Stimulated activated CD4-positive, alpha-beta T cell treated with anti-CD3 and anti-CD28 coated beads, Interleukin-4, amount 100 ng/mL, for 4 hours (primary cell): ENCODE results near the gene WDR47.
A peak's percentile ranks its signal among the peaks of the same experiment; 100 is the strongest.
"Not testable (repeated sequence)": the region's sequence is repeated elsewhere in the genome, so short reads cannot be mapped to it uniquely, and the experiment has no call there.

ENCODE experiments used
- DNase-seq, 2 experiments: peaks; one replicate each; pipeline ENCODE4 v3.0.0-alpha.2; 2020

The WDR47 gene

DNA sequence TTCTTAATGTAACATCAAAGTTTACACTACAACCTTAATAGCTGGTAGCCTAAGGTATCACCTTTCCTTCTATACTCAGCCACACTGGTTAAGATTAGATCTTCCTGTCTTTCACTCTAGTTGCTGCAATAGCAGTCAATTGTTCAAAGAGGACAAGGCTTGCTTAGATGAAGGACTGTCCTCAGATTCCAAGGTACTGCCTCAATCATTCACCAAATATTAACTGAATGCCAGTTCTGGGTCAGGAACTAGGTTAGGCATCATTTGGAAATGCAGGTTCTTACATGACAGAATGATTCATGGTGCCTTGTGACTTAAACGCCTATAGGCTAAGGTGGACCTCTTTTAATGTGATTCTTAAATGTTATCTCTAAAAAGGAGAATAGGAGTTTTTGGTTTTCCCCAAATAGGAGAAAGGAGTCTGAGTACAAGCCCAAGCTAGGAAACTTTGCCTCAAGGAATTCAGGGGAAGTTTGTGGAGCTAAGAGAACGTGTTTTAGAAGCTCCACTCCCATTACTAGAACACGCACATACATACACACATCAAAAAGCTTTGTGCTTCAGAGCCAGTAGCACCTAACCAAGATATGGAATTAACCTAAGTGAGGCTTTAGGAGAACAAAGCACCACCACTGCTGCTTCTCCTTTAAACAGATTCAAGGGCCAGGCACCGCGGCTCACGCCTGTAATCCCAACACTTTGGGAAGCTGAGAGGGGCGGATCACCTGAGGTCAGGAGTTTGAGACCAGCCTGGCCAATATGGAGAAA, 8.5 kb upstream of the WDR47 start:
- no peak for DNase-seq

DNA sequence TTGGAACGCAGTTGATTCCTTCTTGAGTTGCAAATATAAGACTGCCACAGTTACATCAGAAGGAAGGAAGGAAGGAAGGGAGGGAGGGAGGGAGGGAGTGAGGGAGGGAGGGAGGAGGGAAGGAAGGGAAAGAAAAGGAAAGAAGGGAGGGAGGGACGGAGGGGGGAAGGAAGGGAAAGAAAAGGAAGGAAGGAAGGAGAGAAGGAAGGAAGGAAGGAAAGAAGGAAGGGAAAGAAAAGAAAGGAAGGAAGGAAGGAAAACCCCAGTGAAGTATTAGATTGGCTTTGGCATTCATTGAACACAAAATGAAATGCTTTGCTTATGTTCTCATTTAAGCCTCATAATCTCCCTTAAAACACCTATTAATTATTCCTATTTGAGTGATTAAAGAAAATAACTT, 6.4 kb upstream of the WDR47 start:
- no peak for DNase-seq

DNA sequence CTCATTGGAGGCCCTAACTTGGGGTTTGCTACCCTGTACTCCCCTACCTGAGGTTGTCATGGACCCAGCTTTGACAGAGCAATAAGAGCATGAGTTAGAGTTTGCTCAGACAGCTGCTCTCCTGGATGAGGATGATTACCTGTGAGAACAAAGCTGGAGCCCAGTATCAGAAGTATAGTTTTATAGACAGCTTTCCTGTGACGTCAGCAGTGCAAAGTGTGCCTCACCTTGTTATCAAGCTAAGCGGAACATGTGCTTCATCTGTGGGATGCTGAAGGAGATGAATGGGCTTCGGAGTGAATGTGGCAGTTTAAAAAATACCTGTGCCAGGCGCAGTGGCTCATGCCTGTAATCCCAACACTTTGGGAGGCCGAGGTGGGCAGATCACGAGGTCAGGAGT, 5.4 kb upstream of the WDR47 start:
- no peak for DNase-seq

DNA sequence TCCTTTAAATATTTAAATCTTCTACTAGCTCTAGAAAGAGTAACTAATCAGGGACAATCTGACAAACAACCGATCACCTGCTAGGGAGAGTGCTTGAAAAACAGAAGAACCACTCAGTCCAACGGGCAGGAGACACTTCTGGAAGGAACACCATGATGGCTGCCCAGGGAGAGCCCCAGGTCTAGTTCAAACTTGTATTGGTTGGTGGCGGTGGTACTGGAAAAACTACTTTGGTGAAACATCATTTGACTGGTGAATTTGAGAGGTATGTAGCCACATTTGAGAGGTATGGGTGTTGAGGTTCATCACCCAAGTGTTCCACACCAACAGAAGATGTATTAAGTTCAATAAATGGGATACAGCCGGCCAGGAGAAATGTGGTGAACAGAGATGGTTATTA, 4.8 kb upstream of the WDR47 start:
- no peak for DNase-seq

DNA sequence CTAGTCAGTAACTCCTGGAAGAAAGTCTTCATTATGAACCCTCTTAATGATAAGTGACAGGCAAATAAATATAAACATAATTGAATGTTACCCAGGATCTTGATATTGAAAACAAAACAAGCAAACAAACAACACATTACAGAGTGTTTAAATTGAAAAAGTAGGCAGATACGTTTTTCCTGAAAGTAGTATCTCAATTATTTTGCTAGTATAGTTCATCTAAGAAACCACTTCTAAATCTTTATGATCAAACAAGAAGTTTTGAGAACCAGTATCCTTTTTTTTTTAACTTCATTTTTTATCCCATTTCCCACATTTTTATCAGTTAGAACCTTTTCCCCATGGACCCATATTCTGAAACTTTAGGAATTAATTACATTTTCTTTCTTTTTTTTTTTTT, 3.7 kb upstream of the WDR47 start:
- DNase-seq = no peak

DNA sequence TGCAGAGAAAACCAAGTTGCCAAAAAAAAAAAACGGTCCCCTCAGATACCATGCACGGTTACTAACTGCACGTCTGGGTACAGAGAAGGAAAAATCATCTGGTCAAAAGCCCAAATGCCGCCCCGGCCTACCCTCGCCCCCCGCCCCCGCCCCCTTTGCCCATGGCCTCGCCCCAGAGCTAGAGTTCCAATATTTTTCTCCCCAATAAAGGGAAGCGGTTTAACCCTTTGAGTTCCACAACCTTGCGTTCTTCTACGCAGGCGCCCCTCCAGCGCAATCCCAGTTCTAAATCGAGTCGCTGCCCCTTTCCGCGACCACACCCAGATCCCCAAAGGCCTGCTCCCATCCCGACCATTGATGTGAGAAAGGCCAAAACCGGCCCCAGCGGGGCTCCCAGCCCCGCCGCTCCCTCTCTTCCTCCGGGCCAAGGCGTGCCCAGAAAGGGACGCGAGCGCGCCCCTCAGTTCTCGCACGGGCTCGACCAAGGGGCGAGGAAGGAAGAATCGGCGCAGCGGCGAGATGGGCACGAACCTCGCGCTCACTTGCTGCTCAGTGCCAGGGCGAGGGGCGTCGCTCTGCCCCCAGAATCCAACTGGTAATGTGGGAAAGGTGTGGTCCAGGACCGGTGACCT, 797 bp downstream of the WDR47 start:
- DNase-seq = peak in 1 of 2 experiments; percentile 17

DNA sequence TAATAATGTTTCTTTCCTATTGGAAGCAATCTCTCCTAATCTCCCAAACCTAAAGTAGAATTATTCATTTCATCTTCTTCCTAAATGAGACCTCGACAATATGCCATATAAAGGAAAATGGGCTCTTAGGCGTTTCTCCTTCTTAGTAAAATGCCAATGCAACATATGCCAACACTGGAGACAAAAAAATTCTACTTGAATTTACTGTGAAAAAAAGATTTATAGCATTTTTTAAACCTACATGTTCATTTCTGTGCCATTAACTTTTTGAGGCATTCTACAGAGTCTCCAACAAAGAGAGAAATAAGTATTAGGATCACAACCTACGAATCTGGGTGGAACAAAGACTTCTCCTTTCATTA, 1.3 kb downstream of the WDR47 start:
- no peak for DNase-seq

DNA sequence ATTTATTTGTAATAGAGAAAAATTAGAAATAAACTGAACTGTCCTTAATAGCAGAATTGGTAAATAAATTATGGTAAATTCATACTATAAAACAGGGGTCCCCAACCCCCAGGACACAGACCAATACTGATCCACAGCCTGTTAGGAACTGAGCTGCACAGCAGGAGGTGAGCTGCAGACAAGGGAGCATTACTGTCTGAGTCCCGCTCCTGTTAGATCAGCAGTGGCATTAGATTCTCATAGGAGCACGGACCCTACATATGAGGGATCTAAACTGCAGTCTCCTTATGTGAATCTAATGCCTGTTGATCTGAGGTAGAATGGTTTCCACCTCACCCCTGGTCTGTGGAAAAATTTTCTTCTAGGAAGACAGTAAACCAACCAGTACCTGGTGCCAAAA, 7.5 kb downstream of the WDR47 start:
- DNase-seq = no peak

DNA sequence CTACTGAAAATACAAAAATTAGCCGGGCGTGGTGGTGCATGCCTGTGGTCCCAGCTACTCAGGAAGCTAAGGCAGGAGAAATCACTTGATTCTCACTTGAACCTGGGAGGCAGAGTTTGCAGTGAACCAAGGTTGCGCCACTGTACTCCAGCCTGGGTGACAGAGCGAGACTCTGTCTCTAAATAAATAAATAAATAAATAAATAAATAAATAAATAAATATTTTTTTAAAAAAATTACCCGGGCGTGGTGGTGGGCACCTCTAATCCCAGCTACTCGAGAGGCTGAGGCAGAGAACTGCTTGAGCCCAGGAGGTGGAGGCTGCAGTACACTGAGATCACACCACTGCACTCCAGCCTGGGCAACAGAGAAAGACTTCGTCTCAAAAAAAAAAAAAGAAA, 12.4 kb downstream of the WDR47 start:
- not testable (repeated sequence) for DNase-seq

DNA sequence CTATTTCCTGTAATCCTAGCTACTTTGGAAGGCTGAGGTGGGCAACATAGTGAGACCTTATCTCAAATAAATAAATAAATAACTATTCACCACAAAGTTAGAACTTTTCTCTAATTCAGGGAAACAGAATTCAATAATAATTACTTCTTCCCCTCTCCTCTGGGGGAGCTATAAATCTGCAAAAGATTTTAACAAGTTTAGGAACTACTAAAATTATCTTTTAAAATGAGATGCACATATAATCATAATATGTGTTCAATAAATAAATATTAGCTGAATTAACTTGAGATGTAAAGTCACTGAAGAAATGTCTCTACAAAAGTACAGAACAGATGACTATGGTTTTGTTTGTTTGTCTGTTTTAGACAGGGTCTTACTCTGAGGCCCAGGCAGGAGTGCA, 14.1 kb downstream of the WDR47 start:
- DNase-seq = no peak

DNA sequence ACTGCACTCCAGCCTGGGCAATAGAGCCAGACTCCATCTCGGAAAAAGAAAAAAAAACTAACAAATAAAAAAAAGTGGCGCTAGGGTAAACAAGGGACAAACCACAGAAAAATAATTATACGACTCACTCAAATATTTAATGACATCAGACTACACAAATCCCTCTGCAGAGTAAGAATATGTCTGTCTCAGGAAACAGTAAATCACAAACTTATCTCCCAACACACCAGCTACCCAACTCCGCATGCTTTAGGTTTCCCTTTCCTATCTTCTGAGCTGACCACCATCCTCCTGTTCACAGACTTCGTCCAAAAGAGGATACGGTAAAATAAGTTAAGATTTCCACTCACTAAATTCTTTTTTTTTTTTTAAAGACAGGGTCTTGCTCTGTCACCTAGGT, 16.2 kb downstream of the WDR47 start:
- no peak for DNase-seq

DNA sequence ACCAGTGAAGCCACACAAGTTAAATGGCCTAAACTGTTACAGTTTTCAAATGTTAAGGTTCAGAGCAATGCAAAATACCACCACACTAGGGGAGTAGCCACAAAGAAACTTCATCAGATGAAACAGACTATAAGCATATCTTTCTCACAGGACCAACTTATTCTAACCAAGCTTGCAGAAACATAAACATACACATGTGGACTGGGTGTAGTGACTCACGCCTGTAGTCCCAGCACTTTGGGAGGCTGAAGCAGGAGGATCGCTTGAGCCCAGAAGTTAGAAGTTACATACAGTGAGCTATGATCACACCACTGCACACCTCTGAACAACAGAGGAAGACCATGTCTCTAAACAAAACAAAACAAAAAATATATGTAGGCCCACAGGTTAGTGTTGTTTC, 17.3 kb downstream of the WDR47 start:
- no peak for DNase-seq

DNA sequence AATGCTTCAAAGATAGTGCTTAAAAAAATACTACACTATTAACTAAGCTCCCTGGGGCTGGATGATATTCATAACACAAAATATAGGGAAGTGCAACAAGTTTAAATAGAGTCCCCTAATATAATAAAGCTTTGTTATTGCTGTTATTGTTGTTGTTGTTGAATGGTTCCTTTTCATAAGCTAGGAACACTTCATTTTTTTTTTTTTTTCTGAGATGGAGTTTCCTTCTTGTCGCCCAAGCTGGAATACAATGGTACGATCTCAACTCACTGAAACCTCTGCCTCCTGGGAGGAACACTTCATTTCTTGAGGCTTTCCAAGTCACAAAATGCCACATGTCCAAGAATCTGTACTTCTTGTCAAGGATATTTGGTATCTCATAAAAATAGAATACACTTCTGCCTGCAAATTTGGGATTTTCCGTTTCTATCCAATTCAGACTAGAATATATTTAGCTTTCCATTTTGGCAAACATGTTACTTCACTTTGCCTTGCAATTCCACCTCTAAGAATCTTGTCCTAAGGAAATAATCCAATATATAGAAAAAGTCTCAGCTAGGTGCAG, 21.1 kb downstream of the WDR47 start:
- DNase-seq = no peak

DNA sequence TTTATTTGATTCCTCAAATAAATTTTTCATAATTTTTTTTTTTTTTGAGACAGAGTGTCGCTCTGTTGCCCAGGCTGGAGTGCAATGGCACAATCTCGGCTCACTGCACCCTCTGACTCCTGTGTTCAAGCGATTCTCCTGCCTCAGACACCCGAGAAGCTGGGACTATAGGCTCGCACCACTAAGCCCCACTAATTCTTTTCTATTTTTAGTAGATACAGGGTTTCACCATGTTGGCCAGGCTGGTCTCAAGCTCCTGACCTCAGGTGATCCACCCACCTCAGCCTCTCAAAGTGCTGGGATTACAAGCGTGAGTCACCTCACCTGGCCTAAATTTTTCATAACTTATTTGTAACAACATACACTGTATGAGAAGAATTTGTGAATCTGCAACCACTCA, 24.2 kb downstream of the WDR47 start:
- DNase-seq = not testable (repeated sequence)

DNA sequence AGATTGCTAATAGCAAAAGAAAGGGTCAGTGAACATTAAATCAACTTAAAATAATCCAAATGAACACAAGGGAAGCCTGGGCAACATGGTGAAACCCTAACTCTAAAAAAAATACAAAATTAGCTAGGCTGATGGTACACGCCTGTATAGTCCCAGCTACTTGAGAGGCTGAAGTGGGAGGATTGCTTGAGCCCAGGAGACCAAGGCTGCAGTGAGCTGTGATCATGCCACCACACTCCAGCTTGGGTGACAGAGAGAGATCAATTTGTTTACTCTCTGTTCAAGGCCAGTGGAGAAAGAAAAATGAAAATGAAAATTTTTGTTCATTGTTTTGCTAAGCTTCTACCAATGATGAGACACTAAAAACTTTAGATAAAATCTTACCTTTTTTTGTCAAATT, 24.8 kb downstream of the WDR47 start:
- DNase-seq = no peak

DNA sequence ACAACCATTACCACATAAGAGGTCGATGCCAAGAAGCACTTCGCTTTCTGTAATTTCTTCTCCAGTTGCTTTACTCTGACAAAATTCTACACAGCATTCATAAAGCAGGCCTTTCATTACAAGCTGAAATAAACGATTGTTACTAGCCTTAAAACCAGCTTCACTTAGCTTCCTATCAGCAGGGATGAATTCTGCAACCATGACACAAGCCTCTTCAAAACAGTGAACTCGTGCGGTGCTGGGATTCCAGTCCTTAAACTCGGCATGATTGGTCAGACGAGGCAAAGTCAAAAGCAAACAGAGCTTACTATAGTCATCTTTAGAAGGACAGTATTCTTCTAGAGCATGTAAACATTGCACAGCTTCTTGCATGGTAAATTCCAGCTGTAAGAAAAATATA, 30.6 kb downstream of the WDR47 start:
- DNase-seq = no peak

DNA sequence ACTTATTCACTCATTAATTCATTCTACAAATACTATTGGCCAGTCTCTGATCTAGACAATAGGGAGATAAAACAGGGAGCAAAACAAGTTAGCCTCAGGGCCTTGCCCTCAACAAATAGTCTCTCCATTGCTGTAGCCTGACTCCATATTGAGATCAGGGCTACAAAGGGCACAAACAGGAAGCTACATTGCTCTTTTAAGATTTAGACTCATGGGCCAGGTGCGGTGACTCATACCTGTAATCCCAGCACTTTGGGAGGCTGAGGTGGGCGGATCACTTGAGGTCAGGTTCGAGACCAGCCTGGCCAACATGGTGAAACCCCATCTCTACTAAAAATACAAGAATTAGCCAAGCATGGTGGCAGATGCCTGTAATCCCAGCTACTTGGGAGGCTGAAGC, 45.3 kb downstream of the WDR47 start:
- not testable (repeated sequence) for DNase-seq

DNA sequence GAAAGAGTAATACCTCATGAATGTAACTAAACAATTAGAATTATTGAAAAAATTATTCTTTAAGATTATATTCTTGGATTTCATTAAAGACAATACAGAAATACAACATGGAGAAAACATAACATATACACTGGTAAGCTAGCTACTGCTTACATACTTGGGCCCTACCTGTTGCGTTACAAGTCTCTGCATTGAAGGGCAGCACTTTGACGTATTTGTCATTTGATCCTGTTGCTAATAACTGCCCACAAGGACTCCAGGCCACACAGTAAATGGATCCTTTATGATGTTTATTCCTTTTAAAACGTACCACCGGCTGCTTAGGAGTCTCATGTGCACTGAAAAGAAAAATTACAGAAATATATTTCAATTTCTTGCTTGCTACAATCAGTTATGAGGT, 58.8 kb downstream of the WDR47 start:
- DNase-seq = no peak

DNA sequence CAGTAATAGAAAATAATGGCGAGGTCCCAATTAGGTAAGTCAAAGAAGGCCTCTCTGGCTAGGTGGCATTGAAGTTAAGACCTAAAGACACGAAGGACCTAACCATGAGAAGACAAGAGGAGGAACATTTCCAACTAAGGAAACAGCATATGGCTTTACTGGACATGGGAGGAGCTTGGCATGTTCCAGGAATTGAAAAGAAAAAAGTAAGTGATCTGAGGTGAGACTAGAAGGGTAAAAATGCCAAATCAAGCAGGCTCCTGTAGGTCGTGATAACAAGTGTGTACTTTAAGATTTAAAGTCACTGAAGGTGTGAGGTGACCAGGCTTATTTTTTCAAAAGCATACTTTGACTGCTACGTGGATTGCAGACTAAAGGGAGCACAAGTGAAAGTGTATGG, 65.2 kb downstream of the WDR47 start:
- no peak for DNase-seq

DNA sequence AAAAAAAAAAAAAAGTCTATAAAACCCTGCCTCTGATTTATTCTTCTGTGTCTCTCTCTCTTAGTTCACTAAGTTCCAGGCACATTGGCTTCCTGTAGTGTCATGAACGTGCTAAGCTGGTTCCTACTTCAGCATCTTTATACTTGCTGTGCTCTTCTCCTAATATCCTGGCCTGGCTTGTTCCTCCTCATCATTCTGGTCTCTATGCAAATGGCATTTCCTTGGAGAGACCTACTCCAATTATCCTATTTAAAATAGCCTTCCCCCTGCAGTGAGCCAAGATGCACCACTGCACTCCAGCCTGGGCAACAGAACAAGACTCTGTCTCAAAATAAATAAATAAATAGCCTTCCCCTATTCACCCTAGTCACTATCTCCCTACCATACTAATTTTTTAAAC, 69.0 kb downstream of the WDR47 start:
- no peak for DNase-seq

DNA sequence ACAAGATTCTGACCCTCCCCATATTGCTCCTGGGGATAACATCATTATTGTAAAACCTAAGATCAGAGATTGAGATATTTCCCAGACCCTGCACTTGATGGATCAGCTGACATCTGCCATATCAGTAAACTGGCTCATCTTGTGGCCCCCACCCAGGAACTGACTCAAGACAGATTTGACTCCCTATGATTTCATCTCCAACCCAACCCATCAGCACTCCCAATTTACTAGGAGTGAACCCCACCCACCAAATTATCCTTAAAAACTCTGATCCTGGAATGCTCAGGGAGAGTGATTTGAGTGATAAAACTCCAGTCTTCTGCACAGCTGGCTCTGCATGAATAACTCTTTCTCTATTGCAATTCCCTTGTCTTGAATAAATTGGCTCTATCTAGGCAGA, 72.6 kb downstream of the WDR47 start:
- no peak for DNase-seq

DNA sequence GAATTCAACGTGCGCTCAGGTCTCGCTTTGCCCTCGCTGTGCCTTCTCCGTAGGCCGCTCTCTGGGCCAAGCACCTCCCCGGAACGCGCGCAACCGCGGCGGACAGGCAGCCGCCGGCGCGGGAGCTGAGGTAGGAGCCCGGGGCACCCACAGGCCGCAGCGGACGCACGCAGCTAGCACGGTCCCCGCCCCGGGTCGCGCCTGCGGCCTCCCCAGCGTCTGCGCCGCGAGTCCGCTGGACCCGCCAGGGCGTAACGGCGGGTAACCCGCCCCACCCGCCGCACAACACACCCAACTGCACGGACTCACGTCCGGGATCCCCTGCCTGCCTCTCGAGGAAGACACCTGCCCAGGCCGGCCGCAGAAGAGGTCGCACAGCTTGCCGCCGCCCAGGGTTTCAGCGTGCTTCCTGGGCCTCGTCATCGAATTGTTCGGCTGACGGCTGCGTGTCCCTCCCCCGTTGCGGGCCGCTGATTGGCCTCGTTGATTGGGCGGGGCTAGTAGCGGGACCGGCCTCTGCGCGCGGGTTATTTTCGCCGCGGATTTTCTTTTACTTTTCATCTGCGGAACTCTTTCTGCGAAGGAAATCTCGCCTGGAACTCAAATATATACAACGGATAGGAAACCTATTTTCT, 78.7 kb downstream of the WDR47 start, which contains the start of gene CLCC1:
CLCC1 (minus strand) TSS at position 433 of the 635 bp plus-strand sequence. CDS start 13,047 bp downstream, outside the sequence.
- peak; percentile 87 to 88 for DNase-seq

DNA sequence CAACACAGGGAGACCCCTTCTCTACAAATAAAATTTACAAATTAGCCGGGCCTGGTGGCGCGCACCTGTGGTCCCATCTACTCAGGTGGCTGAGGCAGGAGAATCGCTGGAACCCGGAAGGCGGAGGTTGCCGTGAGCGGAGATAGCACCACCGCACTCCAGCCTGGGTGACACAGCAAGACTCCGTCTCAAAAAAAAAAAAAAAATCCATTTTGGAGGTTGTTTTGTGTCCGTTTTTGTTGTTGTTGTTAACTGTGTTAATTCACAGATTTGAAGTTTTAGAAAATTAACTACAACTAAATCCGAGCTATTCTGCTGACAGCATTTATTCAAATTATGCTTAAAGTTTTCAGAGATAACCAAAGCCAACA, 79.2 kb downstream of the WDR47 start:
- DNase-seq = peak; percentile 15 to 22
